A673 (cell line): Measurements from ENCODE around the gene SORL1.

Source experiments
- EZH2 ChIP-seq: fragments of 200-600 bp; sonication (generic); IDR thresholded peaks from 2 replicates; pipeline ENCODE4 v1.6.1; 2017; ENCODE audit warnings: borderline replicate concordance, low read depth, mild to moderate bottlenecking, mixed read lengths, antibody characterized with exemption, low read length; ENCODE audit not compliant: poor library complexity, severe bottlenecking
- TF ChIP-seq, protein P1 (sequence below): fragments of 300-800, 200-600 bp; sonication (generic); conservative IDR thresholded peaks from 2 replicates; pipeline ENCODE4 v1.5.1; 2017; ENCODE audit warnings: low read depth, mild to moderate bottlenecking, antibody characterized with exemption, low read length, moderate library complexity, mixed read lengths

DNA sequence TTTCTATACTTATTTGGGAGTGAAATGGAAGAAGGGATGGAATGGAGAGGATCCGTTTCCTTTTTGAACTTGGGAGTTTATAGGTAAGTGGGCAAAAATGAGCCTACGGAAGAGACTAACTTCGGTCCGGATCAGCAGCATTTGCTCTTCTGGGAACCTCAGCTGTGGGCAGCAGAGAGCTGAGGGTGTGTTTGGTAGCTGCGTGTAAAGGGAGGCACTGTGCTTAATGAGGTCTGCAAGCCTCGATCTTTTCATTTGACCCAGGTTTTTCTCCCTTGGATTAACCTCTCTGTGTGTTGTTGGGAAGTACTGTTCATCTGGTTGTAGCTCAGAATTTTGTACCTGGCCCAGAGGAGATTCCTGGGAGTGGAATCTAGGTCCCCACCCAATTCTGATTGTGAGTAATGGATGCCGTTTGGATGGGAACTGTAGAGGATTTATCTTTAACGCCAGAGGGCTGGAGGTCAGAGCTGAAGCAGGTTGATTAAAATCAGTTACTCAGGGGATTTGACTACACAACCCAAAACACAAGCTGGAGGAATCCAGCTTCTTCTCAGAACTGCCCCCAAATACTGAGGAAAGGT lies 202.2 kb downstream of the SORL1 start:
- TF ChIP-seq, protein P1, sequence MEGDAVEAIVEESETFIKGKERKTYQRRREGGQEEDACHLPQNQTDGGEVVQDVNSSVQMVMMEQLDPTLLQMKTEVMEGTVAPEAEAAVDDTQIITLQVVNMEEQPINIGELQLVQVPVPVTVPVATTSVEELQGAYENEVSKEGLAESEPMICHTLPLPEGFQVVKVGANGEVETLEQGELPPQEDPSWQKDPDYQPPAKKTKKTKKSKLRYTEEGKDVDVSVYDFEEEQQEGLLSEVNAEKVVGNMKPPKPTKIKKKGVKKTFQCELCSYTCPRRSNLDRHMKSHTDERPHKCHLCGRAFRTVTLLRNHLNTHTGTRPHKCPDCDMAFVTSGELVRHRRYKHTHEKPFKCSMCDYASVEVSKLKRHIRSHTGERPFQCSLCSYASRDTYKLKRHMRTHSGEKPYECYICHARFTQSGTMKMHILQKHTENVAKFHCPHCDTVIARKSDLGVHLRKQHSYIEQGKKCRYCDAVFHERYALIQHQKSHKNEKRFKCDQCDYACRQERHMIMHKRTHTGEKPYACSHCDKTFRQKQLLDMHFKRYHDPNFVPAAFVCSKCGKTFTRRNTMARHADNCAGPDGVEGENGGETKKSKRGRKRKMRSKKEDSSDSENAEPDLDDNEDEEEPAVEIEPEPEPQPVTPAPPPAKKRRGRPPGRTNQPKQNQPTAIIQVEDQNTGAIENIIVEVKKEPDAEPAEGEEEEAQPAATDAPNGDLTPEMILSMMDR: no peak
- no peak for TF ChIP-seq EZH2
